Coronary artery (tissue), 2 donors: ENCODE data around the gene SLIT3.
A peak's percentile ranks its signal among the peaks of the same experiment; 100 is the strongest.

Experiments used
- DNase-seq: peaks from one replicate; pipeline ENCODE4 v3.0.0-alpha.2; 2017; ENCODE audit warnings: low spot score
- H3K27ac ChIP-seq, 2 donors: fragments of 200-600 bp; sonication (generic); one replicate each; pipeline ENCODE4 v1.5.1; 2016 to 2019
- H3K4me3 ChIP-seq: fragments of 200-600 bp; sonication (generic); 2 replicates; pipeline ENCODE4 v1.5.1; 2016; ENCODE audit warnings: mild to moderate bottlenecking, moderate library complexity
- TF ChIP-seq, protein P1 (sequence below): fragments of 200-600 bp; sonication (generic); IDR thresholded peaks from one replicate; pipeline ENCODE4 v1.5.1; 2019; ENCODE audit warnings: antibody characterized with exemption

Gene SLIT3

DNA sequence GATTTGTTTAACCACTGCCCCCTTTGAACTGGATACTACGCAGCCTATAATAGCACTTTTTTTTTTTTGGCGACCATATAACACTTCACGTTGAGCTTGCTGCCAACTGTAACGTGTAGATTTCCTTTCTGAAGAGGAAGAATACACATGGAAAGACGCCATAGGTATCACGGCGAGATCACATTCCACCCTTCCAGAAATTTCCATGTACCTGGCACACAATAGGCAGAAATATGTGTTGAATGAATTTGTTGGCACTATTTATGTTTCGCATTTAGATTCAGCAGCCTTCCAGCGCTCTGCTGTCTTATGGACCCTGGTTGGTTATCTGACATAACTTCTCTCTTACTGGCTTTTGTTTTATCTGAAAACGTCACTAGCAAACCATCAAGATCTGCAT, 250.3 kb downstream of the SLIT3 start:
- TF ChIP-seq, protein P1, sequence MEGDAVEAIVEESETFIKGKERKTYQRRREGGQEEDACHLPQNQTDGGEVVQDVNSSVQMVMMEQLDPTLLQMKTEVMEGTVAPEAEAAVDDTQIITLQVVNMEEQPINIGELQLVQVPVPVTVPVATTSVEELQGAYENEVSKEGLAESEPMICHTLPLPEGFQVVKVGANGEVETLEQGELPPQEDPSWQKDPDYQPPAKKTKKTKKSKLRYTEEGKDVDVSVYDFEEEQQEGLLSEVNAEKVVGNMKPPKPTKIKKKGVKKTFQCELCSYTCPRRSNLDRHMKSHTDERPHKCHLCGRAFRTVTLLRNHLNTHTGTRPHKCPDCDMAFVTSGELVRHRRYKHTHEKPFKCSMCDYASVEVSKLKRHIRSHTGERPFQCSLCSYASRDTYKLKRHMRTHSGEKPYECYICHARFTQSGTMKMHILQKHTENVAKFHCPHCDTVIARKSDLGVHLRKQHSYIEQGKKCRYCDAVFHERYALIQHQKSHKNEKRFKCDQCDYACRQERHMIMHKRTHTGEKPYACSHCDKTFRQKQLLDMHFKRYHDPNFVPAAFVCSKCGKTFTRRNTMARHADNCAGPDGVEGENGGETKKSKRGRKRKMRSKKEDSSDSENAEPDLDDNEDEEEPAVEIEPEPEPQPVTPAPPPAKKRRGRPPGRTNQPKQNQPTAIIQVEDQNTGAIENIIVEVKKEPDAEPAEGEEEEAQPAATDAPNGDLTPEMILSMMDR: no peak
- no peak for DNase-seq
- Histone ChIP-seq H3K4me3 (peak overlapping the region; percentile 52), H3K27ac (peak overlapping the region in 1 of 2 donors; percentile 44)

DNA sequence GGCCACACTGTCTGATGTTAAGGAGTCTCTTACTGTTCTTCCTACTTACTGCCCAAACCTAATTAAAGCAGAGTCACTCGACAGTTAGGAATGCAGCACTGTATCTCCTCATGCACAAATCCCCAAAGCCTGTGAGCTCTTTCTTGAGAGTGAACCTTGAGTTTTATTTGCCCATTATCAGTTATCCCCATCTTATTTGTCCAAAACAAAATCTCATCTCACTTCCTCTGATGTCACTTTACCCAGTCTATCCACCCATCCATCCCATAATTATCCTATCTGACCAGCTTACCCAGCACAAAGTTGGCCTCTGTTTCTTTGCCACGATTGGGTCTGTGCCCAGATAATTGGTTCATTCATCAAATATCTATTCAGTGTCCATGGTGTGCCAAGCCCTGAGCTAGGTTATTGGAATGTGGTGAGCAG, 250.8 kb downstream of the SLIT3 start:
- no peak for DNase-seq
- TF ChIP-seq, protein P1: no peak
- peak overlapping the region in 1 of 2 donors; percentile 44 for H3K27ac ChIP-seq

DNA sequence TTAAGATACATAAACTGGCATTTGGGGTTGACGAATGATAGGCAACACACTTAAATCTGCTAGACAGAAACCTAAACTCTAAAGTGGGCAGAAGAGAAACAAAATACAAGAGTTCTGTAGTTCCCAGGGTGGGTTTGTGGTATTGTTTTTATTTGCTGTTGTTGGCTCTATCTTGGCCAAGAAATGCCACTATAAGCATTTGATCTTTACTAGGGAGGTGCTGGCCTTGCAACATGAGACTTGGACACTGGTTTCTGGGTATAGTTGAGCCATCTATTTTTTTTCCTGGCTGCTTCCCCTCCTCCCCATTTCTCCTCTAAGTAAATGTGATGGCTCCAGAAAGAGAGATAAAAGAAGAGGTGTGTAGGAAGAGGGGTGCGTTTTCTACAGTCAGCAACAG, 251.2 kb downstream of the SLIT3 start:
- H3K27ac ChIP-seq: peak overlapping the region in 1 of 2 donors; percentile 44
- DNase-seq: no peak
- H3K4me3 ChIP-seq: no peak overlapping the region
- TF ChIP-seq, protein P1: no peak

More for the DNA sequence above, 250.8 kb downstream of the SLIT3 start:
- H3K4me3 ChIP-seq: peak overlapping the region; percentile 52

DNA sequence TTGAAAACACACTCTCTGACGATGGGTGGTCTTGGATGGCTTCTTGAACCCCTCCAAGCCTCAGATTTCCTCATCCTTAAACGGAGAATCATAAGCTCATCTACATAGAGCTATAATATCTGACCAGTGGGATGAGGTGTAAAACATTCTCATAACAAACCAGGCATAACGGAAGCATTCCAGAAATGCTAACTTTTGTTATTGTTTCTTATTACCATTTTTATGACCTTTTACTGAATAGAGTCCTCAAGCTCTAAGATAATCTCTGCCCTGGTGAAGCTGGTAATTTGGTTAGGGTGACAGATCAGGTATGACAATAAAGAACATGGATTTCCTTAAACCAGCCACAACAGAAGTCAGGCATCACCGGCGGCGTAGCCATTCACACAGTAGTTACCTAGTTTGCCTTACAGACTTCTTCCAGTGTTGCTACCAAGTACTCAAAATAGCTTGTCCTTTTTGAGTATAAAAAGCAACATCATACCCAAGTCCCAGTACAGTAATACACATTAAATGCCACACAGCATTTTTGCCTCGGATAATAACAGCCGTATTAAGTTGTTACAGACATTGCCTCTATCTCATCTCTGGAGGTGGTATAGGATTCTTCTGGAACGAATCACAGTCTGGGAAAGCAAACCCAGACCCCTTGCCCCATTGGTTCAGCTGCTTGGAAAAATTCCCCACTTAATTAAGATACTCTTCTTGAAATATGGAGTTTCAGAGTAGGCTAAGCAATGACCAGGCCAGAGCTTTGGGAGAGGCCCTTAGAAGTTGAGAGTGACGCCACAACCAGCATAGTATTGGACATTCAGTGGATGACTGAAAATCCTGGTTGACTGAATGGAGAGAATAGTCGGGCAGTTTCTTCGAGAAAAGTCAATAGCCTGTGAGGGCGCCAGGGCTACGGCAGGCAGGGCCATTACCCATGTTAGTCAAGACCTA, 252.5 kb downstream of the SLIT3 start:
- DNase-seq: no peak
- TF ChIP-seq, protein P1: no peak
- Histone ChIP-seq H3K27ac (peak overlapping the region in 1 of 2 donors; percentile 15), H3K4me3 (no peak overlapping the region)

DNA sequence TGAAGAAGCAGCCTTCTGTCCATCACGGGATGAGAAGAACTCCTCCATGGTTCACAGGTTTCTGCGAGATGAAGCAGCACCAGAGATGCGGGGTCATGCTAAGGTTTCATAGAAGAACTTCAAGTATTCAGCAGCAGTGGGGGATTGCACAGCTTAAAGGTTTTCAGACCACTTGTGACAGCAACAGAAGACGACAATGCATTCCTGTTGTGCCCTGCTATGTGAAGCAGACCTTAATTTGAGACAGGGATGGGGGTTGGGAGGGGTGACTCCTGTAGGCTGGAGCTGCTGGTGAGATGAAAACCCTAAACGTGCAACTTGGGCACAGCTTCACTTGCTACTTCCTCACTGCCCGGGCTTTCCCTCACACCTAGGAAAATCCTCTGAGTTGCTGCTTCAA, 256.0 kb downstream of the SLIT3 start:
- Histone ChIP-seq H3K4me3 (no peak overlapping the region), H3K27ac (no peak overlapping the region)
- DNase-seq: no peak
- TF ChIP-seq, protein P1: no peak

DNA sequence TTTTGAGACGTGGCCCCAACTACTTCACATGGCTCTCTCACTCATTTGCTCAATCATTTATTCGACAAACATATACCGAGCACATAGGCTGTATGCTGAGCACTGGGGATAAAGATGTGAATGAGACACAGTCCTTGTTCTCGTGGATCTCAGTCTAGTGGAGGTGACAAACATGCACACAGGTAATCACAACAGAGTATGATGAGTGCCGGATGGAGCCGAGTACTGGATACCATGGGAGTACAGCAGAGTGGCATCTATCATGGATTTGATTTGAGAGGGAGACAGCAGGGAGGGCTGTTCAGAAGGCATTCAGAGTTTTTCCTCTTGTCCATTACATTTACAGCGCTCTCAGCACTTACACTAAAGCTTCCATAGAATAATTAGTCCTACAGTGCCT, 259.8 kb downstream of the SLIT3 start:
- TF ChIP-seq, protein P1: no peak
- Histone ChIP-seq H3K4me3 (no peak overlapping the region), H3K27ac (no peak overlapping the region)
- no peak for DNase-seq

DNA sequence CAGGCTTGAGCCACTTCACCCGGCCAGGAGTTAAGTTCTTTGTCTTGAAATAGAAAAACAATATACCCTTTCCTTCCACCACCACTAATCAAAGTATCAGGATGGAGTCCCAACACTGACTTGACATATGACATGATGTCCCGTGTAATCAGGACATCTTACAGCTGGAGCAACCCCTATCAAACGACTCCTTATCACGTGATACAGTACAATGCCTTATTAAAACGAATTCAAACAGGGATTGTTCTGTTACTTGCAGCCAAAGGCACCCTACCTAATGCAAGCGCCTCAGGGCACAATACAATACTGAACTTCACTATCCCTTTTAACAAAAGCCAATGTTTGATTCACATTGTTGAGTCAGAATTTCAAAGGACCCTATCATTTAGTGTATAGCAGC, 261.3 kb downstream of the SLIT3 start:
- H3K4me3 ChIP-seq: no peak overlapping the region
- no peak overlapping the region for H3K27ac ChIP-seq
- TF ChIP-seq, protein P1: no peak
- DNase-seq: no peak
